Measurements from ENCODE around the gene HIBADH. TPM values are rescaled to one million over a fixed set of nuclear protein-coding genes. Genes with fewer than 3 reads are reported as not detected.
"Not testable (repeated sequence)": the region's sequence is repeated elsewhere in the genome, so short reads cannot be mapped to it uniquely, and the experiment has no call there.

Gene HIBADH
- total RNA-seq, 4 donors from 2014 or later: 19.6 to 35.0 (median 30.5) TPM

DNA sequence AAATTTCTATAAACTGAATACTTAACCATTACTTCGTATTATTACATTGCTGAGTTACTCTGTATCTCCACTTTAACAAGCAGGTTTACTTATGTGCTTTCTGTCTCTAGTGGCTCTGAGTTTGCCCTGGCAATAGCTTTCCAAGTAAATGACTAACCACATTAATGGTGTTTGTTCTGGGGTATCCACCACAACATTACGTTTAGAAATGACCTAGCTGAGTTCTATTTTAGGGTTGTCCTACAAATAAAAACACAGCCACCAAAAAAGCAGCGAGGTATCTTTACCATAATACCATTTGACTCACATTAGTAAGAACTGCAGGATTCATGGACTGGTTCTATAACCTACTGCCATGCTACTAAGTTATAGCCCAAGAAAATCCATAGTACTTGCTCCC is 83.1 kb downstream of the HIBADH start:
- DNase-seq (ENCODE audit: low spot score in 2 of 2): no peak
- no peak for TF ChIP-seq POLR2A (IDR thresholded peaks at IDR 0.05)
- TF ChIP-seq, protein P1, sequence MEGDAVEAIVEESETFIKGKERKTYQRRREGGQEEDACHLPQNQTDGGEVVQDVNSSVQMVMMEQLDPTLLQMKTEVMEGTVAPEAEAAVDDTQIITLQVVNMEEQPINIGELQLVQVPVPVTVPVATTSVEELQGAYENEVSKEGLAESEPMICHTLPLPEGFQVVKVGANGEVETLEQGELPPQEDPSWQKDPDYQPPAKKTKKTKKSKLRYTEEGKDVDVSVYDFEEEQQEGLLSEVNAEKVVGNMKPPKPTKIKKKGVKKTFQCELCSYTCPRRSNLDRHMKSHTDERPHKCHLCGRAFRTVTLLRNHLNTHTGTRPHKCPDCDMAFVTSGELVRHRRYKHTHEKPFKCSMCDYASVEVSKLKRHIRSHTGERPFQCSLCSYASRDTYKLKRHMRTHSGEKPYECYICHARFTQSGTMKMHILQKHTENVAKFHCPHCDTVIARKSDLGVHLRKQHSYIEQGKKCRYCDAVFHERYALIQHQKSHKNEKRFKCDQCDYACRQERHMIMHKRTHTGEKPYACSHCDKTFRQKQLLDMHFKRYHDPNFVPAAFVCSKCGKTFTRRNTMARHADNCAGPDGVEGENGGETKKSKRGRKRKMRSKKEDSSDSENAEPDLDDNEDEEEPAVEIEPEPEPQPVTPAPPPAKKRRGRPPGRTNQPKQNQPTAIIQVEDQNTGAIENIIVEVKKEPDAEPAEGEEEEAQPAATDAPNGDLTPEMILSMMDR (IDR thresholded peaks at IDR 0.05): no peak
- intact Hi-C loops (cut with DNase I; ENCODE audit: low total_unique reads): loop anchor here (5.0 kb wide), 1 partner anchor 367 kb away; no protein-coding TSS in a partner anchor
- H3K4me3 ChIP-seq (ENCODE audit: low read depth, poor library complexity, severe bottlenecking): no peak overlapping the region
- 80 to 85% methylated on average over 3 of the region's 3 CpGs for WGBS, 2 donors

DNA sequence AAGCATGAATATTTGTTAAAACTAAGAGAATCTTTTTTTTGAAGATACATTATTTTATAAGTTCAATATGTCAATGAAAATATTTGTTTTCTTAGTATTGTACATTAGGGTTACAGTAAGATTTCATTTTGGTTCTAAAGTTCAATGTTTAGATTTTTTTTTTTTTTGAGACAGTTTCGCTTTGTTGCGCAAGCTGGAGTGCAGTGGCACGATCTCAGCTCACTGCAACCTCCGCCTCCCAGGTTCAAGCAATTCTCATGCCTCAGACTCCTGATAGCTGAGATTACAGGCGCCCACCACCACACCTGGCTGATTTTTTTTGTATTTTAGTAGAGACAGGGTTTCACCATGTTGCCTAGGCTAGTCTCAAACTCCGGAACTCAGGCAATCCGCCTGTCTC is 84.5 kb downstream of the HIBADH start:
- DNase-seq (ENCODE audit: low spot score in 2 of 2); H3K4me3 ChIP-seq (ENCODE audit: low read depth, poor library complexity, severe bottlenecking): not testable (repeated sequence)
- 89 to 93% methylated on average over 7 of the region's 7 CpGs for WGBS, 2 donors
- intact Hi-C loops (cut with DNase I; ENCODE audit: low total_unique reads): loop anchor here (5.0 kb wide), 1 partner anchor 366 kb away; no protein-coding TSS in a partner anchor

DNA sequence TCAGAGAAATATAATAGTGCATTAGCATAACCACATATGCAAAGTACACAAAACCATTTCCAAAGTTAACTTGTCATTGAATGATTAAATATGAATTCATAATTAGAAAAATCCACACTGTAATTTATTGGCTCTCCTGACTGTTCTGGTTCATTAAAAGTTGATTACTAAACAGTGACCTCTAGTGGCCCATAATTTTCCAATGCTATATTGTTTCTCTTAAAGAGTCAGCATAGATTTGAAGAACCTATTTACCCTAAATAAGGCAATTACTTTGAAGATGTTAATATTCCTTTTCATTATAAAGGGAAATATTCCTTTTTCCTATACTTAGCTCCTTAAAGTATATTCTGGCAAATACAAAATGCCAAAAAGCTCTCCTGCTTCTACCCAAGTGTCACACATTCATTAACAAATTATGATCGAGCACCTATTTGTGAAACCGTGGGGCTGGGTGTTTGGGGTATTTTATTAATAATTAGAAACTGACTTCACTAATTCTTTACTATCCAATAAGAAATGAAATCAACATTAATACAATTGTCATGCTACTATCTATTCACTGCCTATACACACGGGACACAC is 86.2 kb downstream of the HIBADH start:
- intact Hi-C loops (cut with DNase I; ENCODE audit: low total_unique reads): loop anchor here (5.0 kb wide), 1 partner anchor 364 kb away; no protein-coding TSS in a partner anchor
- no peak overlapping the region for H3K4me3 ChIP-seq (ENCODE audit: low read depth, poor library complexity, severe bottlenecking)
- 88 to 90% methylated on average over 3 of the region's 3 CpGs for WGBS, 2 donors
- TF ChIP-seq, protein P1 (IDR thresholded peaks at IDR 0.05): no peak
- TF ChIP-seq POLR2A (IDR thresholded peaks at IDR 0.05): no peak
- DNase-seq (ENCODE audit: low spot score in 2 of 2): no peak

DNA sequence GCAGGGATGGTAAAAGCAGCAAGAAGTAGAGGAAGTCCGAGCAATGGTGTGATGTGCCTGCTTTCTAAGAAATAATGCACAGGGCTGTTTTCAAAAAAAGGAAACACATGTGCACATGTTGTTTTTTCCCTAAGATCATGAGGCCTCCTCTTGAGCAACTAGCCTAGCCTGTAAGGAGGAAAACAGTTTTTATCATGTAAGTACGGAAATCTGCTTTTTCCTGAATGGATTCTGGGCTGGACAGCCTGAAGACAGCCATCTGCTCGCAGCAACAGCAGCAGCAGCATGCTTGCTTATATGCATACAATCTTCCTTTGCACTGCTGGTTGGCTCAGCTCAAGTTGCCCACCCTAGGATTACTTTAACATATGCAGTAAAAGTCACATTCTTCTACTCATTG is 87.1 kb downstream of the HIBADH start:
- no peak overlapping the region for H3K4me3 ChIP-seq (ENCODE audit: low read depth, poor library complexity, severe bottlenecking)
- no peak for TF ChIP-seq POLR2A (IDR thresholded peaks at IDR 0.05)
- TF ChIP-seq, protein P1 (IDR thresholded peaks at IDR 0.05): no peak
- WGBS, 2 donors: 77 to 82% methylated on average over 3 of the region's 3 CpGs
- intact Hi-C loops (cut with DNase I; ENCODE audit: low total_unique reads): loop anchor here (5.0 kb wide), 1 partner anchor 363 kb away; no protein-coding TSS in a partner anchor
- no peak for DNase-seq (ENCODE audit: low spot score in 2 of 2)

DNA sequence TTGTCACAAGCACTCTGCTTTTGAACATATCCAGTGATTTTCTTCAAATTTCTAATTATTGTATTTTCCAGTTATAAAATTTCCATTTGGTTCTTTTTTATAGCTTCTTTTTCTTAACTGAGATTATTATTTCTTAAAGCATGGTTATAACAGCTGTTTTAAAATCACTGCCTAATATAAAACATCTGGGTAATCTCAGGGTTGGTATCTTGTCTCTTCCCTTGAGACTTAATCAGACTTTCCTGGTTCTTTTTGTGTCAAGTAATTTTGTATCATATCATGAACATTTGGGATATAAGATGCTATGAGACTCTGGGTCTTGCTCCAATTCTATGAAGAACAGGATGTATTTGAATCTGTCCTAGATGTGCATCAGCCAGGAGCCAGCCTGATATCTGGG is 93.6 kb downstream of the HIBADH start:
- H3K4me3 ChIP-seq (ENCODE audit: low read depth, poor library complexity, severe bottlenecking): no peak overlapping the region
- intact Hi-C loops (cut with DNase I; ENCODE audit: low total_unique reads): no loop called here
- no peak for DNase-seq (ENCODE audit: low spot score in 2 of 2)
- no peak for TF ChIP-seq POLR2A (IDR thresholded peaks at IDR 0.05)
- TF ChIP-seq, protein P1 (IDR thresholded peaks at IDR 0.05): no peak

DNA sequence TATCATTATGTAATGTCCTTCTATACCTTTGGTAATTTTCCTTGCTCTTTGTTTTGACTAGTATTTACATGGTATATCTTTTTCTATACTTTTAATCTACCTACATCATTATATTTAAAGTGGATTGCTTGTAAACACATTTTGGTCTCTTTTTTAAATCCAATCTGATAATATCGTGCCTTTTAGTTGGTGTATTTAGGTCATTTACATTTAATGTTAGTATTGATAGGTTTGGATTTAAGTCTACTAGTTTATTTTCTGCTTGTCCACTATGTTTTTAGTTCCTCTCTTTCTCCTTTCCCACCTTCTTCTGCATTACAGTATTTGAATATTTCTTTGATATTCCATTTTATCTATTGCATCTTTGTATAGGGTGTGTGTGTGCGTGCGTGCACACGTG is 95.4 kb downstream of the HIBADH start:
- 98 to 99% methylated on average over 4 of the region's 4 CpGs for WGBS, 2 donors
- no peak overlapping the region for H3K4me3 ChIP-seq (ENCODE audit: low read depth, poor library complexity, severe bottlenecking)
- TF ChIP-seq, protein P1 (IDR thresholded peaks at IDR 0.05): no peak
- TF ChIP-seq POLR2A (IDR thresholded peaks at IDR 0.05): no peak
- no peak for DNase-seq (ENCODE audit: low spot score in 2 of 2)
- intact Hi-C loops (cut with DNase I; ENCODE audit: low total_unique reads): no loop called here
